Colonic mucosa (tissue), 4 donors: ENCODE measurements around the gene PAWR. TPM values are rescaled to one million over a fixed set of nuclear protein-coding genes. Genes with fewer than 3 reads are reported as not detected.
"Not testable (repeated sequence)": the region's sequence is repeated elsewhere in the genome, so short reads cannot be mapped to it uniquely, and the experiment has no call there.

Experiments used
- DNase-seq: peaks from one replicate; pipeline ENCODE4 v3.0.0-alpha.2; 2020
- H3K27ac ChIP-seq: fragments of 200-600 bp; one replicate; pipeline ENCODE4 v1.8.0; 2021
- H3K27me3 ChIP-seq: fragments of 200-600 bp; one replicate; pipeline ENCODE4 v1.8.0; 2021
- H3K36me3 ChIP-seq: fragments of 200-600 bp; one replicate; pipeline ENCODE4 v1.8.0; 2021
- H3K4me1 ChIP-seq: fragments of 200-600 bp; one replicate; pipeline ENCODE4 v1.8.0; 2021; ENCODE audit warnings: mild to moderate bottlenecking
- H3K4me3 ChIP-seq: fragments of 200-600 bp; one replicate; pipeline ENCODE4 v1.8.0; 2021
- H3K9ac ChIP-seq, 2 donors: one replicate each; pipeline ENCODE4 v1.7.0; 2013; ENCODE audit warnings: control low read depth in 2 of 2, low read depth in 2 of 2, low read length in 2 of 2
- H3K9me3 ChIP-seq: fragments of 200-600 bp; one replicate; pipeline ENCODE4 v1.8.0; 2021
- intact Hi-C: fragments of 100-400 bp; cut with DNase I; formaldehyde crosslinking; loops from one replicate; pipeline ENCODE4 v1.14.1; 2022
- total RNA-seq, 2 donors: library from RNA; stranded (reverse); fragmentation: NEBNext Ultra II Directional in 1 of 2; extraction: Animal tissue kit (Norgen Biotek cat#: 25700) in 1 of 2; gene quantifications; one replicate each; pipeline ENCODE4 v1.2.1, GENCODE V29; 2021
- TF ChIP-seq, protein P1 (sequence below): fragments of 200-600 bp; IDR thresholded peaks from one replicate; pipeline ENCODE4 v1.8.0; 2022; ENCODE audit warnings: antibody characterized with exemption, mild to moderate bottlenecking
- donor health status: healthy.
- donor health status: DM: no; HTN: no; CAD: no.
- donor health status: DM: no; HTN: no; CAD: no.

PAWR gene
- total RNA-seq, 2 donors from 2014 or later = 135 to 211 TPM

DNA sequence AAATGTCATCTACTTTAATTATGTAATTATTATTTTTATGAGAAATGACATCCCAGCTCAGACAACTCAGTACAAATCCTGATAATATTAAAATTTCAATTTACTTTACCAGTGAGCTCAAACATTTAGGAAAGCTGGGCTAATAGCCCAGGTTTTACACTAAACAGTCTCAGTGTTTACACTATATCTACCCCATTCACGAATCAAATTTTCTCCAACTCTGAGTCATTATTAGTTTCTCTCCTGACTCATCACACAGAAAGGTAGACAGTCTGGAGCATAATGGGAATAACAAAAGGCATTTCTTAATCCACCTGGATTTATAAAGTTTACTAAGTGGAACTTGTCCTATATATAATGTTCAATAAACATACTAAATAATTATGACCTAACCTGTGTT, 5.7 kb downstream of the PAWR start:
- Histone ChIP-seq H3K27me3 (no peaks in the 10 kb centered on the region), H3K9ac (no peak overlapping the region), H3K27ac (no peak overlapping the region), H3K9me3 (no peaks in the 10 kb centered on the region), H3K4me1 (no peaks in the 10 kb centered on the region), H3K4me3 (no peak overlapping the region), H3K36me3 (no peaks in the 10 kb centered on the region)
- DNase-seq = no peak
- TF ChIP-seq, protein P1, sequence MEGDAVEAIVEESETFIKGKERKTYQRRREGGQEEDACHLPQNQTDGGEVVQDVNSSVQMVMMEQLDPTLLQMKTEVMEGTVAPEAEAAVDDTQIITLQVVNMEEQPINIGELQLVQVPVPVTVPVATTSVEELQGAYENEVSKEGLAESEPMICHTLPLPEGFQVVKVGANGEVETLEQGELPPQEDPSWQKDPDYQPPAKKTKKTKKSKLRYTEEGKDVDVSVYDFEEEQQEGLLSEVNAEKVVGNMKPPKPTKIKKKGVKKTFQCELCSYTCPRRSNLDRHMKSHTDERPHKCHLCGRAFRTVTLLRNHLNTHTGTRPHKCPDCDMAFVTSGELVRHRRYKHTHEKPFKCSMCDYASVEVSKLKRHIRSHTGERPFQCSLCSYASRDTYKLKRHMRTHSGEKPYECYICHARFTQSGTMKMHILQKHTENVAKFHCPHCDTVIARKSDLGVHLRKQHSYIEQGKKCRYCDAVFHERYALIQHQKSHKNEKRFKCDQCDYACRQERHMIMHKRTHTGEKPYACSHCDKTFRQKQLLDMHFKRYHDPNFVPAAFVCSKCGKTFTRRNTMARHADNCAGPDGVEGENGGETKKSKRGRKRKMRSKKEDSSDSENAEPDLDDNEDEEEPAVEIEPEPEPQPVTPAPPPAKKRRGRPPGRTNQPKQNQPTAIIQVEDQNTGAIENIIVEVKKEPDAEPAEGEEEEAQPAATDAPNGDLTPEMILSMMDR = no peak
- intact Hi-C loops = no loop called here

DNA sequence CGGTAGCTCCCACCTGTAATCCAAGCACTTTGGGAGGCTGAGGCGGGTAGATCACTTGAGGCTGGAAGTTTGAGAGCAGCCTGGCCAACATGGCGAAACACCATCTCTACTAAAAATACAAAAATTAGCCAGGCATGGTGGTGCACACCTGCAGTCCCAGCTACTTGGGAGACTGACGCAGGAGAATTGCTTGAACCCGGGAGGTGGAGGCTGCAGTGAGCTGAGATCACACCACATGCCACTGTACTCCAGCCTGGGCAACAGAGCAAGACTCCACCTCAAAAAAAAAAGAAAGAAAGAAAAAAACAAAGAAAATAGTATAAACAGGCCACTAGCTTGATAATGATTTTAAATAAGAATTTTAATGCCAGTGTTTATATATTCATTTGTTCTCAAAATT, 6.4 kb downstream of the PAWR start:
- H3K36me3 ChIP-seq, intact Hi-C loops, H3K9me3 ChIP-seq, H3K4me1 ChIP-seq, H3K4me3 ChIP-seq, H3K9ac ChIP-seq, DNase-seq, H3K27me3 ChIP-seq, H3K27ac ChIP-seq: not testable (repeated sequence)

DNA sequence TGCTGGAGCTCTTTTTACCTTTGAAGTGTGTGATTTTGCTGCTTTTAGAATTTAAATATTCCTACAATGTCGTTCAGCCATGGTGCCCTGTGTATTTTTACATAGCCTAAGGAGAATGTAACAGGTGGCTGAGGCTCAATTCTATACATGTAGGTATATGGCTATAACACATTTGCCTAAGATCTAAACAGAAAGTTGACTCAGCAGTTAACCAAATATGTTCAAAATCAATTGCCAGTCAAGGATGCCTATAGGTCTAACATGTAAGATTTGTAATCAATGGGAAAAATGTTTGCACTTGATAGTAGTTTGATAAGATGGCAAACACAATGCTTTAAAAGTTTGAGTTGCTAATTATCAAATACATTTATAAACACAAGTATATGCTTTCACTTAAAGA, 8.2 kb downstream of the PAWR start:
- H3K27ac ChIP-seq = no peak overlapping the region
- DNase-seq = no peak
- intact Hi-C loops = no loop called here

DNA sequence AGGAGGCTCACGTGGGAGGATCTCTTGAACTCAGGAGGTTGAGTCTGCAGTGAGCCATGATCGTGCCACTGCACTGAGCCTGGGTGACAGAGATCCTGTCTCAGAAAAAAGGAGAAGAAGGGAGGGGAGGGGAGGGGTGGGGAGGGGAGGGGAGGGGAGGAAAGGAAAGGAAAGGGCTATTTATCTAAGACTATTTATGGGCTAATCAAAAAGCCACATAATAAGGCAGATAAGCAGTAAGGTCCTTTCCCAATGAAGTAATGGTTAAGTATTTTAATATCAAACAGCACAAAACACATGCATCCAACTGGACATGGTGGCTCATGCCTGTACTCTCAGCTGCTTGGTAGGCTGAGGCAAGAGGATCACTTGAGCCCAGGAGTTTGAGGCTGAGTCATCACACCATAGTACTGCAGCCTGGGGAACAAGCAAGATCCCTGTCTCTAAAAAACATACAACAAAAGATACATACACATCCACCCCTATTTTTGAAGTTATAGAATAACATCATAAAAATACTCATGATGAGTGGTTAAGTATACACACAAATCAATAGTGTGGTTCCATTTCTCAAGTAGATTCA, 9.7 kb downstream of the PAWR start:
- Histone ChIP-seq H3K9ac (no peak overlapping the region), H3K4me3 (no peak overlapping the region), H3K9me3 (no peaks in the 10 kb centered on the region), H3K36me3 (no peaks in the 10 kb centered on the region), H3K27me3 (no peaks in the 10 kb centered on the region), H3K4me1 (no peaks in the 10 kb centered on the region), H3K27ac (no peak overlapping the region)
- DNase-seq = no peak
- TF ChIP-seq, protein P1 = no peak
- intact Hi-C loops = no loop called here

More for the DNA sequence above, 8.2 kb downstream of the PAWR start:
- Histone ChIP-seq H3K4me1 (no peaks in the 10 kb centered on the region), H3K9me3 (no peaks in the 10 kb centered on the region), H3K9ac (no peak overlapping the region), H3K4me3 (no peak overlapping the region), H3K27me3 (no peaks in the 10 kb centered on the region), H3K36me3 (no peaks in the 10 kb centered on the region)
- TF ChIP-seq, protein P1 = no peak

DNA sequence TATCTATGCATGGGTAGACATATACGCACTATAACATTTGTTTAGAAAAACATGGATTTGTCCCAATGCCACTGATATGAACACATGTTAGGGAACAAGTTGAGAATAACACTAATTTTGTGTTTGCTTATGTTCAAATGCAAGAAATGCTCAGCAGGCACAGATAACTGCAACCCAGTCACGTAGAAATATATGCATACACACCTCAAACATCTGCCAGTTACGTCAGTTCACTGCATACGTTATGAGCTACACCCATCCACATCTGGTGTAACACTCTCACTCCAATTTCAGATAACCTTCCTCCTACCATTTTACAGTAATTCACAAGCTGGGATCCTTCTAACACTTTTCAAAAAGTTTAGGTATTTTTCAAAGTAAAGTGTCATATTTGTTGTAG, 10.7 kb downstream of the PAWR start:
- Histone ChIP-seq H3K27ac (peak overlapping the region; percentile 72), H3K4me1 (no peaks in the 10 kb centered on the region), H3K36me3 (no peaks in the 10 kb centered on the region), H3K4me3 (no peak overlapping the region), H3K9ac (no peak overlapping the region), H3K9me3 (no peaks in the 10 kb centered on the region), H3K27me3 (no peaks in the 10 kb centered on the region)
- DNase-seq = no peak
- TF ChIP-seq, protein P1 = no peak
- intact Hi-C loops = no loop called here

DNA sequence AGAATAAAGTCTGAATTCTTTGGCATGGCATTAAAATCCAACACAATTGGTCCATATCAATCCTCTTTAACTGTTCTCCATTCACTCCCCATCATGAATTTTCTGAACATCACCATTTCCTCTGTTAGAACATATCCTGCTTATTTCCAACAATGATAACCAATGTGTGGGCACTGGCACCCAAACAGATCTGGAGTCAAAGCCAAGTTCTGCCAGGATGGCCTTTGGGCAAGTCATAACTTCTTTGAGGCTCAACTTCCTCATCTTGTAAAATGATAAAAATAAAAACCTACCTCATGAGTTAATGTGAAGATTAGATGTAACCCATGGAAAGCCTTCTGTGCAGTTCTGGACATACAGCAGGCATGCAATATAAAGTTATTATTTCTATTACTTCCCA, 12.5 kb downstream of the PAWR start:
- no peak overlapping the region for H3K4me3 ChIP-seq
- H3K27ac ChIP-seq = peak overlapping the region; percentile 72
- DNase-seq = peak; percentile 52
- H3K9ac ChIP-seq = peak overlapping the region in 1 of 2 donors; percentile 51
- peaks cover 4% of the 10 kb centered on the region for H3K4me1 ChIP-seq
- H3K9me3 ChIP-seq = no peaks in the 10 kb centered on the region
- H3K27me3 ChIP-seq = no peaks in the 10 kb centered on the region
- H3K36me3 ChIP-seq = no peaks in the 10 kb centered on the region
- intact Hi-C loops = no loop called here
- TF ChIP-seq, protein P1 = no peak
